NCI-H1417 treated with DMSO at 0.1 percent for 48 hours (cell line): ENCODE data around the gene FAM186B.

Source experiments
- DNase-seq: peaks from one replicate; lab custom pipeline; 2025; lab: John Stamatoyannopoulos, UW

FAM186B gene

GRCh38 chr12:49552014-49552413, 53.4 kb downstream of the FAM186B start:
- DNase-seq, result no peak

GRCh38 chr12:49550693-49551252, 54.7 kb downstream of the FAM186B start:
- DNase-seq, result no peak

GRCh38 chr12:49549735-49550692, 55.4 kb downstream of the FAM186B start:
- DNase-seq, result peak; percentile 55

- no peak for DNase-seq
Measured at GRCh38 chr12:49548822-49549648, 56.4 kb downstream of the FAM186B start.

- DNase-seq, result no peak
Measured at GRCh38 chr12:49548481-49548821, 57.0 kb downstream of the FAM186B start.

GRCh38 chr12:49547090-49547690, 58.2 kb downstream of the FAM186B start:
- DNase-seq, result no peak

- no peak for DNase-seq
Measured at GRCh38 chr12:49546481-49546880, 59.0 kb downstream of the FAM186B start.

- no peak for DNase-seq
Measured at GRCh38 chr12:49545815-49546214, 59.6 kb downstream of the FAM186B start.

- no peak for DNase-seq
Measured at GRCh38 chr12:49543914-49544815, 61.3 kb downstream of the FAM186B start.

- DNase-seq, result no peak
Measured at GRCh38 chr12:49543221-49543913, 62.1 kb downstream of the FAM186B start.

GRCh38 chr12:49542592-49543160, 62.8 kb downstream of the FAM186B start:
- no peak for DNase-seq

GRCh38 chr12:49541911-49542505, 63.4 kb downstream of the FAM186B start:
- DNase-seq, result no peak

- DNase-seq, result no peak
Measured at GRCh38 chr12:49541140-49541861, 64.1 kb downstream of the FAM186B start.

GRCh38 chr12:49540229-49541139, 65.0 kb downstream of the FAM186B start:
- no peak for DNase-seq

GRCh38 chr12:49539406-49540228, 65.8 kb downstream of the FAM186B start:
- DNase-seq, result no peak

GRCh38 chr12:49538510-49539403, 66.7 kb downstream of the FAM186B start, which contains the start of gene KCNH3:
KCNH3 (plus strand) TSS chr12:49539030; CDS start chr12:49539417, 387 bp downstream.
- peak; percentile 67 for DNase-seq
